Smooth muscle cell (in vitro differentiated cells): ENCODE measurements around the gene REX1BD. TPM values are rescaled to one million over a fixed set of nuclear protein-coding genes. Genes with fewer than 3 reads are reported as not detected.

Experiments used
- DNase-seq: peaks from one replicate; lab custom pipeline; 2025; ENCODE audit not compliant: unreplicated experiment; lab: John Stamatoyannopoulos, UW
- H2AFZ ChIP-seq: fragments of 200-600 bp; sonication (generic); 2 replicates; pipeline ENCODE4 v1.6.0; 2016; ENCODE audit warnings: antibody characterized with exemption, low read depth, mild to moderate bottlenecking
- H3F3A ChIP-seq: fragments of 200-600 bp; sonication (generic); 2 replicates; pipeline ENCODE4 v1.6.0; 2017; ENCODE audit warnings: antibody characterized with exemption, low read depth
- H3K27ac ChIP-seq: fragments of 200-600 bp; sonication (generic); 2 replicates; pipeline ENCODE4 v1.5.1; 2016; ENCODE audit warnings: low read depth, mild to moderate bottlenecking
- H3K27me3 ChIP-seq: fragments of 200-600 bp; sonication (generic); 2 replicates; pipeline ENCODE4 v1.6.1; 2016; ENCODE audit warnings: low read depth, mild to moderate bottlenecking
- H3K36me3 ChIP-seq: fragments of 200-600 bp; sonication (generic); 2 replicates; pipeline ENCODE4 v1.5.1; 2016; ENCODE audit warnings: low read depth
- H3K4me1 ChIP-seq: fragments of 200-600 bp; sonication (generic); 2 replicates; pipeline ENCODE4 v1.5.1; 2016; ENCODE audit warnings: low read depth
- H3K4me2 ChIP-seq: fragments of 200-600 bp; sonication (generic); 2 replicates; pipeline ENCODE4 v1.6.0; 2016; ENCODE audit warnings: mild to moderate bottlenecking
- H3K4me3 ChIP-seq: fragments of 200-600 bp; sonication (generic); 2 replicates; pipeline ENCODE4 v1.5.1; 2016; ENCODE audit warnings: mild to moderate bottlenecking
- H3K79me2 ChIP-seq: fragments of 200-600 bp; sonication (generic); 2 replicates; pipeline ENCODE4 v1.6.0; 2016; ENCODE audit warnings: low read depth, mild to moderate bottlenecking
- H3K9ac ChIP-seq: fragments of 200-600 bp; sonication (generic); 2 replicates; pipeline ENCODE4 v1.6.0; 2016; ENCODE audit warnings: low read depth
- H3K9me3 ChIP-seq: fragments of 200-600 bp; sonication (generic); replicated peaks from 2 replicates; pipeline ENCODE4 v1.5.1; 2016; ENCODE audit warnings: low read depth
- H4K20me1 ChIP-seq: fragments of 200-600 bp; sonication (generic); 2 replicates; pipeline ENCODE4 v1.6.0; 2016; ENCODE audit warnings: low read depth
- CTCF ChIP-seq: fragments of 200-600 bp; sonication (generic); IDR thresholded peaks from 2 replicates; pipeline ENCODE4 v1.5.1; 2017; ENCODE audit warnings: borderline replicate concordance, mild to moderate bottlenecking, antibody characterized with exemption; ENCODE audit not compliant: insufficient read depth, poor library complexity, severe bottlenecking
- WGBS: methylation state at CpG from one replicate; pipeline ENCODE4 v1.1.7; 2016; ENCODE audit warnings: low lambda C conversion rate; 5-methylcytosine and 5-hydroxymethylcytosine counted together
- polyA plus RNA-seq: library from polyadenylated mRNA; unstranded; fragments of >200 nt; fragmentation: Nextera tagmentation; extraction: Ambion mirVana; gene quantifications from 2 replicates; pipeline ENCODE4 v1.2.1, GENCODE V29; 2016
- total RNA-seq: library from RNA; depleted of rRNA; stranded (reverse); fragments of >200 nt; gene quantifications from 2 replicates; pipeline ENCODE4 v1.2.3, GENCODE V29; 2014

The REX1BD gene
- total and polyA plus RNA-seq, 2 experiments from 2014 or later = 69.6 to 117 TPM

- H3K4me1 ChIP-seq = peaks cover 27% of the 10 kb centered on the region
- WGBS = 5% methylated on average over 17 of the region's 70 CpGs
- no peaks in the 10 kb centered on the region for H3K79me2 ChIP-seq
- H4K20me1 ChIP-seq = no peaks in the 10 kb centered on the region
- H3F3A ChIP-seq = no peaks in the 10 kb centered on the region
- no peak for TF ChIP-seq CTCF
- peak within 1 kb of the TSS; percentile 56 for H3K4me3 ChIP-seq
- no peaks in the 10 kb centered on the region for H3K9me3 ChIP-seq
- H3K27me3 ChIP-seq = peaks cover 66% of the 10 kb centered on the region
- no peak within 1 kb of the TSS for H2AFZ ChIP-seq
- no peaks in the 10 kb centered on the region for H3K36me3 ChIP-seq
- H3K4me2 ChIP-seq = peak within 1 kb of the TSS; percentile 94
- H3K27ac ChIP-seq = no peak within 1 kb of the TSS
- H3K9ac ChIP-seq = no peak within 1 kb of the TSS
- no peak for DNase-seq
Observed at GRCh38 chr19:18612772-18613588, 24.4 kb downstream of the REX1BD start, which contains the start of gene TMEM59L. TSS of gene TMEM59L (plus strand) at chr19:18612870. CDS start at chr19:18612959, 89 bp downstream.

GRCh38 chr19:18613589-18614234, 25.1 kb downstream of the REX1BD start:
- WGBS = 45% methylated on average over 11 of the region's 23 CpGs
- peaks cover 59% of the 10 kb centered on the region for H3K27me3 ChIP-seq
- H3K4me1 ChIP-seq = peaks cover 27% of the 10 kb centered on the region
- no peak overlapping the region for H3K9ac ChIP-seq
- DNase-seq = no peak
- no peak for TF ChIP-seq CTCF
- H4K20me1 ChIP-seq = no peaks in the 10 kb centered on the region
- H3K4me2 ChIP-seq = peak overlapping the region; percentile 94
- H3F3A ChIP-seq = no peaks in the 10 kb centered on the region
- no peaks in the 10 kb centered on the region for H3K79me2 ChIP-seq
- no peak overlapping the region for H3K4me3 ChIP-seq
- no peak overlapping the region for H3K27ac ChIP-seq
- H3K36me3 ChIP-seq = no peaks in the 10 kb centered on the region
- H3K9me3 ChIP-seq = no peaks in the 10 kb centered on the region
- no peak overlapping the region for H2AFZ ChIP-seq

GRCh38 chr19:18616023-18616422, 27.4 kb downstream of the REX1BD start:
- no peaks in the 10 kb centered on the region for H3F3A ChIP-seq
- H3K9me3 ChIP-seq = no peaks in the 10 kb centered on the region
- DNase-seq = no peak
- H3K79me2 ChIP-seq = no peaks in the 10 kb centered on the region
- WGBS = 86% methylated on average over 3 of the region's 3 CpGs
- no peak overlapping the region for H3K4me3 ChIP-seq
- no peak for TF ChIP-seq CTCF
- no peaks in the 10 kb centered on the region for H4K20me1 ChIP-seq
- H3K36me3 ChIP-seq = no peaks in the 10 kb centered on the region
- H2AFZ ChIP-seq = no peak overlapping the region
- no peak overlapping the region for H3K9ac ChIP-seq
- no peak overlapping the region for H3K27ac ChIP-seq
- peaks cover 36% of the 10 kb centered on the region for H3K27me3 ChIP-seq
- H3K4me1 ChIP-seq = peaks cover 18% of the 10 kb centered on the region
- H3K4me2 ChIP-seq = no peak overlapping the region
